ENCODE data around the gene TMEM150C. TPM values are rescaled to one million over a fixed set of nuclear protein-coding genes. Genes with fewer than 3 reads are reported as not detected.

The TMEM150C gene
- total and polyA plus RNA-seq, 2 of the 8 experiments (the other 6 are each of a cell fraction or from before 2014, with no cell fraction given), result 1.5 to 1.7 TPM

- Histone ChIP-seq H3K79me1 (ENCODE audit: low read depth, low read length) (no peaks in the 10 kb centered on the region), H2BK15ac (ENCODE audit: low read length) (no peak overlapping the region), H3K14ac (ENCODE audit: insufficient read length) (no peak overlapping the region), H3K79me2 (ENCODE audit: control insufficient read depth in 1 of 2, insufficient read depth in 2 of 2, low read length in 2 of 2) (no peaks in the 10 kb centered on the region), H4K5ac (ENCODE audit: insufficient read length, low read depth, low read length) (no peak overlapping the region), H4K8ac (ENCODE audit: extremely low read depth, insufficient read depth, low read length) (no peak overlapping the region), H2BK5ac (ENCODE audit: low read depth, low read length) (no peak overlapping the region), H2BK120ac (replicated peaks; ENCODE audit: low read depth, low read length) (no peak overlapping the region), H3K9ac (replicated peaks in 1 of 4; ENCODE audit: extremely low read depth in 1 of 4, low read depth in 3 of 4, low read length in 3 of 4) (no peak overlapping the region), H3K27ac (ENCODE audit: low read depth, low read length) (no peak overlapping the region), H3K23ac (ENCODE audit: insufficient read length) (no peak overlapping the region), H3K9me3 (ENCODE audit: insufficient read depth in 2 of 2, low read depth in 1 of 2, low read length in 1 of 2) (no peaks in the 10 kb centered on the region), H3K4me3 (ENCODE audit: extremely low read depth in 1 of 4, insufficient read depth in 2 of 4, low read depth in 3 of 4, low read length in 4 of 4) (no peak overlapping the region), H3K27me3 (replicated peaks in 1 of 4; ENCODE audit: control insufficient read depth in 3 of 4, extremely low read depth in 1 of 4, insufficient read depth in 3 of 4, low read length in 3 of 4) (no peaks in the 10 kb centered on the region), H2AK5ac (ENCODE audit: low read depth, low read length) (no peak overlapping the region), H3K56ac (replicated peaks; ENCODE audit: insufficient read length, low read depth, low read length) (no peak overlapping the region), H3K4me1 (replicated peaks in 1 of 4; ENCODE audit: control insufficient read depth in 3 of 4, insufficient read depth in 4 of 4, low read length in 3 of 4) (no peaks in the 10 kb centered on the region), H3K23me2 (ENCODE audit: low read depth, low read length) (no peaks in the 10 kb centered on the region), H4K91ac (replicated peaks; ENCODE audit: insufficient read length, low read length) (no peak overlapping the region), H2BK20ac (ENCODE audit: low read length) (no peak overlapping the region), H3K4me2 (ENCODE audit: insufficient read depth in 1 of 2, low read depth in 2 of 2, low read length in 2 of 2) (no peak overlapping the region), H4K20me1 (replicated peaks in 1 of 2; ENCODE audit: control insufficient read depth in 1 of 2, insufficient read depth in 2 of 2, low read length in 2 of 2) (peaks cover 0 to 2% of the 10 kb centered on the region in 2 experiments), H2BK12ac (ENCODE audit: low read depth, low read length) (no peak overlapping the region), H3K4ac (replicated peaks; ENCODE audit: insufficient read length, low read depth, low read length) (no peak overlapping the region), H2AFZ (ENCODE audit: low read length) (no peak overlapping the region), H3K18ac (ENCODE audit: extremely low read depth, low read length) (no peak overlapping the region), H3K36me3 (ENCODE audit: control insufficient read depth in 2 of 4, insufficient read depth in 4 of 4, low read length in 3 of 4) (peaks cover 13 to 45% (median 33%) of the 10 kb centered on the region in 4 experiments)
- ChIA-PET CTCF (ENCODE audit: partially characterized antibody) (interaction anchor here (0.5 to 13.4 kb wide), 13 partner anchors 10 to 278 kb away, joined by 3 to 160 read pairs (median 4); no protein-coding TSS in a partner anchor), POLR2A (ENCODE audit: partially characterized antibody) (interaction anchor here (0.7 kb wide), 1 partner anchor 17 kb away, joined by 3 read pairs; no protein-coding TSS in a partner anchor)
- FAIRE-seq (no peak), DNase-seq (ENCODE audit: low read depth in 1 of 2, low spot score in 2 of 2) (peak; percentile 64 to 95)
- 38% methylated on average over 3 of the region's 7 CpGs; no CpG with 5 or more reads in 1 of the 2 experiments for WGBS, 2 experiments (ENCODE audit: extremely low coverage in 1 of 2, insufficient coverage in 1 of 2, insufficient read length in 1 of 2, insufficient replicate concordance in 2 of 2, low coverage in 1 of 2, low lambda C conversion rate in 2 of 2, missing lambda C conversion rate in 1 of 2)
- TF ChIP-seq CTCF (IDR thresholded peaks at IDR 0.05; ENCODE audit: control extremely low read depth in 1 of 3, insufficient read depth in 1 of 3, low read depth in 1 of 3, low read length in 3 of 3) (peak; percentile 74 to 88 (median 78)), GABPA (IDR thresholded peaks at IDR 0.05; ENCODE audit: borderline replicate concordance, insufficient read depth, low read length) (no peak), JUND (IDR thresholded peaks at IDR 0.05; ENCODE audit: low read length) (no peak), RFX5 (IDR thresholded peaks at IDR 0.05; ENCODE audit: borderline replicate concordance, low read depth, low read length) (no peak), CEBPB (IDR thresholded peaks at IDR 0.05; ENCODE audit: low read depth, low read length) (0 out of 2 replicates have a peak, but pooled peaks have one; percentile 15), SP1 (IDR thresholded peaks at IDR 0.05; ENCODE audit: low read depth, low read length) (no peak), GTF2F1 (IDR thresholded peaks at IDR 0.05; ENCODE audit: borderline replicate concordance, low read depth, low read length) (no peak), ATF2 (IDR thresholded peaks at IDR 0.05; ENCODE audit: low read length) (no peak), CBX5 (IDR thresholded peaks at IDR 0.05; ENCODE audit: low read depth, low read length) (no peak)
Observed at GRCh38 chr4:82462415-82462831, 99.4 kb downstream of the TMEM150C start.

Measured in H1 (cell line).